ENCODE results near the gene ZBTB46.

Gene ZBTB46

DNA sequence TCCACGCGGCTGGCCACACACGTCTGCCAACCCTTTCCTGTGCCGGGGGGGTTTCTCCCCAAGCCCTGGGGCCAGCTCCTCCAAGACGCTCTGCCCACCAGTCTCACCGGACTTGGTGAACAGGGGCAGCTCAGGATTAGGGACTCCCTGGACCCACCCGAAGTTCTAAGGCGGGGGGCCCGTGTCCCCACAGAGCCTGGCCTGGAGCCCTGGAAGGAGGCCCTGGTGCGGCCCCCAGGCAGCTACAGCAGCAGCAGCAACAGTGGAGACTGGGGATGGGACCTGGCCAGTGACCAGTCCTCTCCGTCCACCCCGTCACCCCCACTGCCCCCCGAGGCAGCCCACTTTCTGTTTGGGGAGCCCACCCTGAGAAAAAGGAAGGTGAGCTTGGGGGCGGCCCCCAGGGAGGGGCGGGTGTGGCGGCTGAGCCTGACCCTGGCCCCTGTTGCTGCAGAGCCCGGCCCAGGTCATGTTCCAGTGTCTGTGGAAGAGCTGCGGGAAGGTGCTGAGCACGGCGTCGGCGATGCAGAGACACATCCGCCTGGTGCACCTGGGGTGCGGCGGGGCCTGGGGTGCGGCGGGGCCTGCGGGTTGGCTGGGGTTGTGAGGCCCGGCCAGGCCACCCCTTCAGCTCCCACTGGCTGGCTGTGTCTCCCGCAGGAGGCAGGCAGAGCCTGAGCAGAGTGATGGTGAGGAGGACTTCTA, 89.2 kb downstream of the ZBTB46 start:
- TF ChIP-seq, protein P1, sequence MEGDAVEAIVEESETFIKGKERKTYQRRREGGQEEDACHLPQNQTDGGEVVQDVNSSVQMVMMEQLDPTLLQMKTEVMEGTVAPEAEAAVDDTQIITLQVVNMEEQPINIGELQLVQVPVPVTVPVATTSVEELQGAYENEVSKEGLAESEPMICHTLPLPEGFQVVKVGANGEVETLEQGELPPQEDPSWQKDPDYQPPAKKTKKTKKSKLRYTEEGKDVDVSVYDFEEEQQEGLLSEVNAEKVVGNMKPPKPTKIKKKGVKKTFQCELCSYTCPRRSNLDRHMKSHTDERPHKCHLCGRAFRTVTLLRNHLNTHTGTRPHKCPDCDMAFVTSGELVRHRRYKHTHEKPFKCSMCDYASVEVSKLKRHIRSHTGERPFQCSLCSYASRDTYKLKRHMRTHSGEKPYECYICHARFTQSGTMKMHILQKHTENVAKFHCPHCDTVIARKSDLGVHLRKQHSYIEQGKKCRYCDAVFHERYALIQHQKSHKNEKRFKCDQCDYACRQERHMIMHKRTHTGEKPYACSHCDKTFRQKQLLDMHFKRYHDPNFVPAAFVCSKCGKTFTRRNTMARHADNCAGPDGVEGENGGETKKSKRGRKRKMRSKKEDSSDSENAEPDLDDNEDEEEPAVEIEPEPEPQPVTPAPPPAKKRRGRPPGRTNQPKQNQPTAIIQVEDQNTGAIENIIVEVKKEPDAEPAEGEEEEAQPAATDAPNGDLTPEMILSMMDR (conservative IDR thresholded peaks at IDR 0.05; ENCODE audit: low read depth, low read length): no peak
- Histone ChIP-seq H4K20me1 (ENCODE audit: insufficient read depth) (no peaks in the 10 kb centered on the region), H3K4me1 (ENCODE audit: low read depth, poor library complexity, severe bottlenecking) (peaks cover 18% of the 10 kb centered on the region), H3K9ac (no peak overlapping the region; the same call in 1 of the 2 replicates), H3K4me2 (peak overlapping the region; percentile 45; the same call in 1 of the 2 replicates), H3K27me3 (ENCODE audit: insufficient read depth, low read depth) (no peaks in the 10 kb centered on the region), H3K4me3 (IDR thresholded peaks at IDR 0.05; ENCODE audit: insufficient read depth, low read depth, low read length) (no peak overlapping the region), H3K36me3 (ENCODE audit: insufficient read depth) (no peaks in the 10 kb centered on the region), H3K27ac (no peak overlapping the region), H2AFZ (ENCODE audit: low read depth) (no peak overlapping the region), H3K79me2 (ENCODE audit: insufficient read depth, low read depth) (peaks cover 5% of the 10 kb centered on the region; the same call in 1 of the 2 replicates)

DNA sequence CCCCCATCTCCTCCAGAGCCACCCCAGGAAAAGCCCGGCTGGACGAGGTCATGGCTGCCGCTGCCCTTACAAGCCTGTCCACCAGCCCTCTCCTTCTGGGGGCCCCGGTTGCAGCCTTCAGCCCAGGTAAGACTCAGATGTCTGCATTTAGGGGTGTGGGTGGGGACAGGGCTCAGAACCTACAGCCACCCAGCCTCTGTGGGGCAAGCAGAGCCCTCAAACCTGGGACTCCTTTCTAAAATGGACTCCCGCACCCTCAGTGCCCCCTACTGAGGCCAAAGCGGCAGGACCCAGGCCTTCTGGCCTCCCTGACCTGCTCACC, 89.7 kb downstream of the ZBTB46 start:
- peaks cover 18% of the 10 kb centered on the region for H3K4me1 ChIP-seq (ENCODE audit: low read depth, poor library complexity, severe bottlenecking)
- no peak overlapping the region for H3K4me3 ChIP-seq (IDR thresholded peaks at IDR 0.05; ENCODE audit: insufficient read depth, low read depth, low read length)

GRCh38 chr20:63740627-63741353, 90.3 kb downstream of the ZBTB46 start:
- H3K27ac ChIP-seq: no peak overlapping the region
- H3K4me3 ChIP-seq (IDR thresholded peaks at IDR 0.05; ENCODE audit: insufficient read depth, low read depth, low read length): no peak overlapping the region
- TF ChIP-seq, protein P1 (conservative IDR thresholded peaks at IDR 0.05; ENCODE audit: low read depth, low read length): no peak
- H3K79me2 ChIP-seq (ENCODE audit: insufficient read depth, low read depth): peaks cover 8% of the 10 kb centered on the region; the same call in 1 of the 2 replicates
- no peaks in the 10 kb centered on the region for H3K36me3 ChIP-seq (ENCODE audit: insufficient read depth)
- no peaks in the 10 kb centered on the region for H4K20me1 ChIP-seq (ENCODE audit: insufficient read depth)
- no peaks in the 10 kb centered on the region for H3K27me3 ChIP-seq (ENCODE audit: insufficient read depth, low read depth)
- H3K4me1 ChIP-seq (ENCODE audit: low read depth, poor library complexity, severe bottlenecking): peaks cover 22% of the 10 kb centered on the region
- H2AFZ ChIP-seq (ENCODE audit: low read depth): no peak overlapping the region
- H3K4me2 ChIP-seq: peak overlapping the region; percentile 45; the same call in 1 of the 2 replicates
- H3K9ac ChIP-seq: peak overlapping the region; percentile 22; the same call in 1 of the 2 replicates

More for the DNA sequence above, 89.7 kb downstream of the ZBTB46 start:
- Histone ChIP-seq H3K79me2 (ENCODE audit: insufficient read depth, low read depth) (peaks cover 8% of the 10 kb centered on the region; the same call in 1 of the 2 replicates), H3K36me3 (ENCODE audit: insufficient read depth) (no peaks in the 10 kb centered on the region), H3K27me3 (ENCODE audit: insufficient read depth, low read depth) (no peaks in the 10 kb centered on the region), H3K27ac (no peak overlapping the region), H2AFZ (ENCODE audit: low read depth) (no peak overlapping the region), H4K20me1 (ENCODE audit: insufficient read depth) (no peaks in the 10 kb centered on the region), H3K9ac (no peak overlapping the region; the same call in 1 of the 2 replicates), H3K4me2 (peak overlapping the region; percentile 45; the same call in 1 of the 2 replicates)
- TF ChIP-seq, protein P1 (conservative IDR thresholded peaks at IDR 0.05; ENCODE audit: low read depth, low read length): no peak

DNA sequence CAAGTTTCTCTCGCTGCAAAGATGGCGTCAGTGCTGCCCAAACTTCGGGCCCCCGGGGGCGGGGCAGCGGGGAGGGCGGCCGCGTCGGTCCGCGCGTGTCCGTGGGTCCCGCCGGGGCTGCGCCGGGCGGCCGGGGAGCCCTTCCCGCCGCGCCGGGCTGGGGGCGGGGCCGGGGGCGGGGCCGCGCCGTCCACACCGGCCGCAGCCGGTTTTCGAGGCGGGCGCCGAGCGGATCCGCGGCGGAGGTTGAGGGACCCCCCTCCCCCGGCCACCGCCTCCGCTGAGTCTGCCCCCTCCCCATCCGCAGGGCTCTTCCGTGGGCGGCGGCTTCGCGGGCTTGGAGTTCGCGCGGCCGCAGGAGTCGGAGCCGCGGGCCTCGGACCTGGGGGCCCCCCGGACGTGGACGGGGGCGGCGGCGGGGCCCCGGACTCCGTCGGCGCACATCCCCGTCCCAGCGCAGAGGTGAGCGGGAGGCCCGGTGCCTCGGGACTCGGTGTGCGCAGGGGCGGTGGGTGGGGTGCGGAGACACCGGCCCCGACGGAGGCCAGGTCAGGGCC, 90.9 kb downstream of the ZBTB46 start:
- no peak overlapping the region for H2AFZ ChIP-seq (ENCODE audit: low read depth)
- H3K9ac ChIP-seq: peak overlapping the region; percentile 22; the same call in 1 of the 2 replicates
- H3K79me2 ChIP-seq (ENCODE audit: insufficient read depth, low read depth): peaks cover 8% of the 10 kb centered on the region; the same call in 1 of the 2 replicates
- no peaks in the 10 kb centered on the region for H4K20me1 ChIP-seq (ENCODE audit: insufficient read depth)
- H3K27ac ChIP-seq: no peak overlapping the region
- no peak overlapping the region for H3K4me3 ChIP-seq (IDR thresholded peaks at IDR 0.05; ENCODE audit: insufficient read depth, low read depth, low read length)
- H3K4me1 ChIP-seq (ENCODE audit: low read depth, poor library complexity, severe bottlenecking): peaks cover 29% of the 10 kb centered on the region
- H3K4me2 ChIP-seq: peak overlapping the region; percentile 29; the same call in 1 of the 2 replicates
- no peaks in the 10 kb centered on the region for H3K36me3 ChIP-seq (ENCODE audit: insufficient read depth)
- TF ChIP-seq, protein P1 (conservative IDR thresholded peaks at IDR 0.05; ENCODE audit: low read depth, low read length): no peak
- no peaks in the 10 kb centered on the region for H3K27me3 ChIP-seq (ENCODE audit: insufficient read depth, low read depth)

All from KMS-11 (cell line).